Cardiac fibroblast (primary cell): ENCODE results near the gene CACNA1H.

Source experiments
- DNase-seq, 2 donors: peaks; one replicate each; pipeline versions ENCODE4 v3.0.0 to v3.0.0-alpha.2; 2010; ENCODE audit warnings: low read depth in 2 of 2
- H3K4me3 ChIP-seq, 2 donors: replicated peaks in 1 of 2; 1 replicate in 1 of 2; 2 replicates in 1 of 2; pipeline ENCODE4 v1.5.1; 2011; ENCODE audit warnings: low read depth in 2 of 2, low read length in 2 of 2, mild to moderate bottlenecking in 2 of 2, moderate library complexity in 1 of 2
- CTCF ChIP-seq: IDR thresholded peaks from one replicate; pipeline ENCODE4 v1.5.1; 2011; ENCODE audit warnings: low read depth, mild to moderate bottlenecking, low read length, inconsistent platforms

Gene CACNA1H

GRCh38 chr16:1220841-1221627 is 68.1 kb downstream of the CACNA1H start:
- no peak for DNase-seq
- TF ChIP-seq CTCF, result no peak
- H3K4me3 ChIP-seq, result no peak overlapping the region

GRCh38 chr16:1221628-1222552 is 69.0 kb downstream of the CACNA1H start:
- TF ChIP-seq CTCF, result no peak
- no peak overlapping the region for H3K4me3 ChIP-seq
- peak in 1 of 2 donors; percentile 8 for DNase-seq

GRCh38 chr16:1222553-1223354 is 69.8 kb downstream of the CACNA1H start:
- H3K4me3 ChIP-seq, result no peak overlapping the region
- no peak for TF ChIP-seq CTCF
- no peak for DNase-seq

GRCh38 chr16:1223355-1224214 is 70.7 kb downstream of the CACNA1H start:
- DNase-seq, result no peak
- no peak for TF ChIP-seq CTCF
- no peak overlapping the region for H3K4me3 ChIP-seq

GRCh38 chr16:1224558-1224957 is 71.7 kb downstream of the CACNA1H start:
- no peak for DNase-seq
- no peak for TF ChIP-seq CTCF
- H3K4me3 ChIP-seq, result no peak overlapping the region
